ENCODE measurements around the gene TMEM121B.

Gene TMEM121B

GRCh38 chr22:17118342-17118741, 2.8 kb downstream of the TMEM121B start:
- H3K27ac ChIP-seq (ENCODE audit: low read length), result no peak overlapping the region
- H3K4me3 ChIP-seq (ENCODE audit: low read length in 2 of 2), result no peak overlapping the region
- no peak overlapping the region for H3K9ac ChIP-seq (ENCODE audit: low read length in 2 of 2)
- H3K9me3 ChIP-seq (ENCODE audit: control insufficient read depth in 2 of 2, low read length in 2 of 2), result no peaks in the 10 kb centered on the region
- peaks cover 9% of the 10 kb centered on the region for H3K4me1 ChIP-seq (ENCODE audit: control insufficient read depth, insufficient read depth, low read length)
- H3K27me3 ChIP-seq (ENCODE audit: control insufficient read depth in 1 of 2, insufficient read depth in 2 of 2, low read length in 2 of 2), result peaks cover 23 to 35% of the 10 kb centered on the region in 2 donors
- H3K36me3 ChIP-seq (ENCODE audit: control insufficient read depth in 2 of 2, insufficient read depth in 2 of 2, low read length in 2 of 2), result no peaks in the 10 kb centered on the region

- no peaks in the 10 kb centered on the region for H3K36me3 ChIP-seq (ENCODE audit: control insufficient read depth in 2 of 2, insufficient read depth in 2 of 2, low read length in 2 of 2)
- no peak overlapping the region for H3K27ac ChIP-seq (ENCODE audit: low read length)
- H3K4me3 ChIP-seq (ENCODE audit: low read length in 2 of 2), result no peak overlapping the region
- H3K9ac ChIP-seq (ENCODE audit: low read length in 2 of 2), result no peak overlapping the region
- H3K4me1 ChIP-seq (ENCODE audit: control insufficient read depth, insufficient read depth, low read length), result peaks cover 9% of the 10 kb centered on the region
- H3K9me3 ChIP-seq (ENCODE audit: control insufficient read depth in 2 of 2, low read length in 2 of 2), result no peaks in the 10 kb centered on the region
- H3K27me3 ChIP-seq (ENCODE audit: control insufficient read depth in 1 of 2, insufficient read depth in 2 of 2, low read length in 2 of 2), result peaks cover 21 to 35% of the 10 kb centered on the region in 2 donors
Observed at GRCh38 chr22:17117890-17118289, 3.3 kb downstream of the TMEM121B start.

- no peaks in the 10 kb centered on the region for H3K36me3 ChIP-seq (ENCODE audit: control insufficient read depth in 2 of 2, insufficient read depth in 2 of 2, low read length in 2 of 2)
- H3K4me3 ChIP-seq (ENCODE audit: low read length in 2 of 2), result no peak overlapping the region
- peaks cover 20 to 31% of the 10 kb centered on the region in 2 donors for H3K27me3 ChIP-seq (ENCODE audit: control insufficient read depth in 1 of 2, insufficient read depth in 2 of 2, low read length in 2 of 2)
- H3K9ac ChIP-seq (ENCODE audit: low read length in 2 of 2), result no peak overlapping the region
- peaks cover 9% of the 10 kb centered on the region for H3K4me1 ChIP-seq (ENCODE audit: control insufficient read depth, insufficient read depth, low read length)
- H3K9me3 ChIP-seq (ENCODE audit: control insufficient read depth in 2 of 2, low read length in 2 of 2), result no peaks in the 10 kb centered on the region
- no peak overlapping the region for H3K27ac ChIP-seq (ENCODE audit: low read length)
Observed at GRCh38 chr22:17117400-17117799, 3.8 kb downstream of the TMEM121B start.

- Histone ChIP-seq H3K27me3 (ENCODE audit: control insufficient read depth in 1 of 2, insufficient read depth in 2 of 2, low read length in 2 of 2) (peaks cover 13 to 25% of the 10 kb centered on the region in 2 donors), H3K4me3 (ENCODE audit: low read length in 2 of 2) (no peak overlapping the region), H3K27ac (ENCODE audit: low read length) (no peak overlapping the region), H3K9me3 (ENCODE audit: control insufficient read depth in 2 of 2, low read length in 2 of 2) (no peaks in the 10 kb centered on the region), H3K36me3 (ENCODE audit: control insufficient read depth in 2 of 2, insufficient read depth in 2 of 2, low read length in 2 of 2) (no peaks in the 10 kb centered on the region), H3K9ac (ENCODE audit: low read length in 2 of 2) (no peak overlapping the region), H3K4me1 (ENCODE audit: control insufficient read depth, insufficient read depth, low read length) (peaks cover 9% of the 10 kb centered on the region)
Observed at GRCh38 chr22:17116572-17117330, 4.4 kb downstream of the TMEM121B start.

- Histone ChIP-seq H3K36me3 (ENCODE audit: control insufficient read depth in 2 of 2, insufficient read depth in 2 of 2, low read length in 2 of 2) (no peaks in the 10 kb centered on the region), H3K9ac (ENCODE audit: low read length in 2 of 2) (no peak overlapping the region), H3K27ac (ENCODE audit: low read length) (no peak overlapping the region), H3K27me3 (ENCODE audit: control insufficient read depth in 1 of 2, insufficient read depth in 2 of 2, low read length in 2 of 2) (peaks cover 11 to 20% of the 10 kb centered on the region in 2 donors), H3K9me3 (ENCODE audit: control insufficient read depth in 2 of 2, low read length in 2 of 2) (no peaks in the 10 kb centered on the region), H3K4me1 (ENCODE audit: control insufficient read depth, insufficient read depth, low read length) (peaks cover 7% of the 10 kb centered on the region), H3K4me3 (ENCODE audit: low read length in 2 of 2) (no peak overlapping the region)
Observed at GRCh38 chr22:17115945-17116565, 5.1 kb downstream of the TMEM121B start.

- Histone ChIP-seq H3K9ac (ENCODE audit: low read length in 2 of 2) (no peak overlapping the region), H3K9me3 (ENCODE audit: control insufficient read depth in 2 of 2, low read length in 2 of 2) (no peaks in the 10 kb centered on the region), H3K4me3 (ENCODE audit: low read length in 2 of 2) (no peak overlapping the region), H3K36me3 (ENCODE audit: control insufficient read depth in 2 of 2, insufficient read depth in 2 of 2, low read length in 2 of 2) (no peaks in the 10 kb centered on the region), H3K27ac (ENCODE audit: low read length) (no peak overlapping the region), H3K4me1 (ENCODE audit: control insufficient read depth, insufficient read depth, low read length) (peaks cover 3% of the 10 kb centered on the region), H3K27me3 (ENCODE audit: control insufficient read depth in 1 of 2, insufficient read depth in 2 of 2, low read length in 2 of 2) (peaks cover 11 to 16% of the 10 kb centered on the region in 2 donors)
Observed at GRCh38 chr22:17115236-17115635, 5.9 kb downstream of the TMEM121B start.

DNA sequence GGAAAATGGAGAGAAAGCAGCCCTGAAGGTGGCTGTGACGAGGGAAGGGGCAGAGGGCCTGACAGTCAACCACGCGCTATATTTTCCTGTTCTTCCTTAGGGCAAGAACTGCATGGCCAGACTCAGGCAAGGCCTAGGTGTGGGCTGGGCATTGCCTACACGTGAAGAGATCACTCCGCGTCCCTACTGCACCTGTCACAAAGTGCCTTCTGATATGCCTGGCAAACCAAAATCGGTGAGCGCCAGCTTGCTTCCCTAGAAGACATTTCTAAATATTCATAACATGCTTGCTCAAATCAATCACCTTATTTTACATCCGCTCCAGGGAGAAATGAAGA, 6.3 kb downstream of the TMEM121B start:
- Histone ChIP-seq H3K27me3 (ENCODE audit: control insufficient read depth in 1 of 2, insufficient read depth in 2 of 2, low read length in 2 of 2) (peaks cover 11 to 15% of the 10 kb centered on the region in 2 donors), H3K36me3 (ENCODE audit: control insufficient read depth in 2 of 2, insufficient read depth in 2 of 2, low read length in 2 of 2) (no peaks in the 10 kb centered on the region), H3K4me3 (ENCODE audit: low read length in 2 of 2) (no peak overlapping the region), H3K27ac (ENCODE audit: low read length) (no peak overlapping the region), H3K4me1 (ENCODE audit: control insufficient read depth, insufficient read depth, low read length) (peaks cover 3% of the 10 kb centered on the region), H3K9me3 (ENCODE audit: control insufficient read depth in 2 of 2, low read length in 2 of 2) (no peaks in the 10 kb centered on the region), H3K9ac (ENCODE audit: low read length in 2 of 2) (no peak overlapping the region)

- Histone ChIP-seq H3K9me3 (ENCODE audit: control insufficient read depth in 2 of 2, low read length in 2 of 2) (no peaks in the 10 kb centered on the region), H3K27ac (ENCODE audit: low read length) (no peak overlapping the region), H3K9ac (ENCODE audit: low read length in 2 of 2) (no peak overlapping the region), H3K27me3 (ENCODE audit: control insufficient read depth in 1 of 2, insufficient read depth in 2 of 2, low read length in 2 of 2) (peaks cover 9 to 10% of the 10 kb centered on the region in 2 donors), H3K4me3 (ENCODE audit: low read length in 2 of 2) (no peak overlapping the region), H3K4me1 (ENCODE audit: control insufficient read depth, insufficient read depth, low read length) (peaks cover 3% of the 10 kb centered on the region), H3K36me3 (ENCODE audit: control insufficient read depth in 2 of 2, insufficient read depth in 2 of 2, low read length in 2 of 2) (no peaks in the 10 kb centered on the region)
Observed at GRCh38 chr22:17114173-17114897, 6.8 kb downstream of the TMEM121B start.

- Histone ChIP-seq H3K4me1 (ENCODE audit: control insufficient read depth, insufficient read depth, low read length) (peaks cover 3% of the 10 kb centered on the region), H3K27ac (ENCODE audit: low read length) (no peak overlapping the region), H3K36me3 (ENCODE audit: control insufficient read depth in 2 of 2, insufficient read depth in 2 of 2, low read length in 2 of 2) (no peaks in the 10 kb centered on the region), H3K4me3 (ENCODE audit: low read length in 2 of 2) (no peak overlapping the region), H3K27me3 (ENCODE audit: control insufficient read depth in 1 of 2, insufficient read depth in 2 of 2, low read length in 2 of 2) (peaks cover 3 to 4% of the 10 kb centered on the region in 2 donors), H3K9ac (ENCODE audit: low read length in 2 of 2) (no peak overlapping the region), H3K9me3 (ENCODE audit: control insufficient read depth in 2 of 2, low read length in 2 of 2) (no peaks in the 10 kb centered on the region)
Observed at GRCh38 chr22:17113600-17113999, 7.6 kb downstream of the TMEM121B start.

DNA sequence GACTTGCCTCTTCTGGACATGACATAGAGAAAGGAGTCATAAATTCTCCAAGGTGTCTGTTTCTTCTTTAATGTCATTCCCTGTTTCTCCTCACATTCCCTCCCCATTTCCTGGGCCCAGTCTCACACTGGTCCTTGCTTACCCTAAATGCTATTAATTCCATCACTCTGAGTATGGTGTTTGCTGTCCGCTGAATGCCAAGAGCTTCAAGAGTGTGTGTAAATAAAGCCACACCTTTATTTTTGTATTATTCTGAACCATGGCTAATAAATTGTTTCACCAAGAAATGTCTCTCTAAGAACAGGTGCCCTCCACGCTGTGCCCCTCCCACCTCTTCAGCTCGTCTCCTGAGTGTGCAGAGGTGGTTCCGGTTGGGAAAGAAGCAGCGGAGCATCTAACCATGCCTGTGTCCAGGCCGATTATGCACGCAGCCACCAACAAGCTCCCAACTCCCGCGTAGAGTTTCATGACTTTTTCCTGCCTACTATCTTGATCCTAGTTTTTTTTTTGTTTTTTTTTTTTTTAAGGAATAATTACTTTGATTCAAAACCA, 8.6 kb downstream of the TMEM121B start:
- Histone ChIP-seq H3K4me3 (ENCODE audit: low read length in 2 of 2) (no peak overlapping the region), H3K9ac (ENCODE audit: low read length in 2 of 2) (no peak overlapping the region), H3K4me1 (ENCODE audit: control insufficient read depth, insufficient read depth, low read length) (no peaks in the 10 kb centered on the region), H3K27ac (ENCODE audit: low read length) (no peak overlapping the region), H3K36me3 (ENCODE audit: control insufficient read depth in 2 of 2, insufficient read depth in 2 of 2, low read length in 2 of 2) (no peaks in the 10 kb centered on the region), H3K9me3 (ENCODE audit: control insufficient read depth in 2 of 2, low read length in 2 of 2) (no peaks in the 10 kb centered on the region), H3K27me3 (ENCODE audit: control insufficient read depth in 1 of 2, insufficient read depth in 2 of 2, low read length in 2 of 2) (peaks cover 0 to 2% of the 10 kb centered on the region in 2 donors)

Data from stomach smooth muscle (tissue), 2 donors.